Left renal cortex interstitium (tissue), 4 donors: ENCODE measurements around the gene SETDB1. TPM values are rescaled to one million over a fixed set of nuclear protein-coding genes. Genes with fewer than 3 reads are reported as not detected.
A peak's percentile ranks its signal among the peaks of the same experiment; 100 is the strongest.

ENCODE experiments used
- DNase-seq, 4 donors: peaks; one replicate each; pipeline ENCODE4 v3.0.0-alpha.2; 2013; ENCODE audit warnings: low read depth in 4 of 4, low spot score in 2 of 4, missing footprints in 1 of 4
- polyA plus RNA-seq, 4 donors: library from polyadenylated mRNA; unstranded; fragments of 120-200 nt; gene quantifications; one replicate each; pipeline ENCODE4 v1.2.1, GENCODE V29; 2013; ENCODE audit not compliant: insufficient read length in 4 of 4

The SETDB1 gene
- polyA plus RNA-seq, 4 donors, result 57.6 to 94.5 (median 80.2) TPM

DNA sequence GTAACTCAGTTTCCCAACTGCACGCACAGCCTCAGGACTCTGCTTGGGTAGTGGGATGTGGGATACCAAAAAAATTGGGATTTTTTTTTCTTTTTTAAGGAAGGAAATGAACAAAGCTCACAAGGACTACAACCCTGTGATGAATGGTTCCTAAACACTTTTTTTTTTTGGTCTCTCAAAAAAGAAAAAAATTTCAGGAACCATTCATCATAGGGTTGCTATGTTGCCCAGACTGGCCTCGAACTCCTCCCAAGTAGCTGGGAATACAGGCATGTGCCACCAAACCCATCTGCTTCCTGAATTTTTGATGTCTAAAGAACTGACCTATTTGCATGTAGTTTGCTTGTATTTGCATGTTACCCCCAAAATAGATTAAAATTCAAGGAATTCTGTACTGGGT is 73.8 kb downstream of the SETDB1 start:
- DNase-seq, result no peak

DNA sequence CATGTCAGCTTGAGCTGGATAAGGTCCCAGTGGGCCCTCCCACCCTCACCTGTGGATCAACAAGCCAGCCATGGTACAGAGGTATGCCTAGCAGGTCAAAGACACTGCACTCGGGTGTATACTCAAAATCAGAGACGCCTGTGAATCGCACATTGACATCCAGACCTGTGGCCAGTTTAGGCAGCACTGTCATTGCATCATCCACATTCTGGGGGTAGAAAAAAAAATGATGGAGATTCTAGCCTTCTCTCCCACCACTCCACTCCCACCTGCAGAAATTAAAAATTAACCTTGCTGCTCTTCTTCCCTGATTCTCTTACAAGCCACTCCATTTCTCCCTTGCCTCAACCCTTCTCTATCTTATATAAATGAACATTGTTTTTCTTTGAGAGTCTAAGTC is 74.2 kb downstream of the SETDB1 start:
- DNase-seq, result no peak

DNA sequence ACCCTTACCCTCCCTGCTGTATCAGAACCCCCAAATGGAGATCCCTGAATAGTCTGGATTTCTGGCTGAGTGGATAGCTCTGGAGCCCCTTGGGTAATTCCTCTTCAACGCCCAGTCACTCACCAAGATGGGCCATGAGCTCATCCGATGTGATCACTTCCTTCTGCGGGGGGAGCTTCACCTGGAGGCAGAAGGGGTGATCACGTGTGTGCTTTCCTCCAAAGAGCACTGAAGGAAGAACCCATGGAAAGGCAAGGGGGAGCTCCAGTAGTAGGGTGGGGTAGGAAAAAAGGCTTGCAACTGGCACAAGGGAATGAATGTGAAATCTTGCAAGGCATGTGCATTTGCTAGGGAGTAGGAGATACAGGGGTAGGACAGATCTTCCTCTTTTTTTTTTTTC is 75.4 kb downstream of the SETDB1 start:
- DNase-seq, result no peak

DNA sequence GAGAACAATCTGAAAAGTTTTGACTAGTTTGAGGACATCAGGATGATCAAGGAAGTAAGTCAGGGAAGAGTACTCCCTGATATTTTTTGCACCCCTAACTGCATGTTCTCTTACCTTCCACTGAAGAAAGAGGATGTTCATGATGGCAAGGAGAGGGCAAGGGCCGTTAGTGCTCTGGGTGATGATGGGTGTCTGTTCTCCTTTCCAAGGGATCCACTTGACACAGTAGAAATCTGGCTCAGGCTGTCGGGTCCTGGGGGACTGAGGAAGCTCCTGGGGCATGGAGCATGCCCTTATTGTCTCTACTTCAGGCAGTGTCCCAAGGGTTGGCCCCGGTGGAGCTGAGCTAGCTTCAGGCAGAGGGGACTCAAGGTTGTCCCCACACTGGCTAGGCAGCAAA is 75.9 kb downstream of the SETDB1 start:
- no peak for DNase-seq

GRCh38 chr1:151002611-151003010 is 76.4 kb downstream of the SETDB1 start:
- no peak for DNase-seq

- DNase-seq, result no peak
These were observed 77.0 kb downstream of the SETDB1 start for GRCh38 chr1:151003180-151003579.

GRCh38 chr1:151005729-151006319 is 79.7 kb downstream of the SETDB1 start:
- DNase-seq, result no peak

- peak in 2 of 4 donors; percentile 68 to 80 for DNase-seq
These were observed 80.3 kb downstream of the SETDB1 start, which contains the start of gene MINDY1 for GRCh38 chr1:151006327-151007052. Gene MINDY1, minus strand, starts transcription at chr1:151006902. Its CDS starts 4,285 bp downstream, at chr1:151002617.

DNA sequence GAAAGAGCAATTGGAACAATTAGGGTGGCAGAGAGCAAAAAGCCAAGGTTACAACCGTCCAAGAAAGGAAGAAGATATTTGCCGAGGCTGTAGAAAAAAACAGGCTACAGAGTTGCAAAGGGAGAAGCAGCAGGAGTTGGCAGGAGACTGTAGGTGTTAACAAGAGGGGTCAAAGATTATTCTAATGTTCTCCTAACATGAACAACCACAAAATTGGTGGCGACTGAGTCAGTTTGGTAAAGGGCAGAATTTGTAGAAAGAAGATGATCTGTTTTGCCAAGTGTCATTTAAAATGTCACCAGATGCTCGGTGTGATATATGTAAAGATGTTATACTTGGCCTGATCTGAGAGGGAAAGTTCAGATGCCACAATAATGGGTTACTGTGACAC is 81.7 kb downstream of the SETDB1 start:
- no peak for DNase-seq

GRCh38 chr1:151008244-151009205 is 82.4 kb downstream of the SETDB1 start, which contains the start of gene PRUNE1:
Gene PRUNE1, plus strand, starts transcription at chr1:151008449. Its CDS starts 184 bp downstream, at chr1:151008633.
- DNase-seq, result peak; percentile 85 to 96 (median 94)

DNA sequence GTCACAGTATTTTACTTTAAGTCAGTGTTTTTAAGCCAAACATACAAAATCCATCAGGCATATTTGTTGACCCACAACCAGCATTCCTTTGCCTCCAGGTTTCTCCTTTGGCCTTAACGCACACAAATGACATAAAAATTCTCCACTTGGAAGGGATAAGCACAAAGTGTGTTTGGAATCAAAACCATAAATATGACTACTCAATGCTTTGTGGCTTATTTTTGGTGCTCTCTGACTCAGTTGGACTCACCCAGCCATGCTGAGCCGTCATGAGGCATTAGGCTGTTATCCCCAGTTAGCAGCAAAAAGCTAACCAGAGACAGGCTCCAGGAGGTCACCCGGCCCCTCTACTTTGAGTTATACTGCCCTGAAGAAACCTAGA is 83.0 kb downstream of the SETDB1 start:
- DNase-seq, result no peak

DNA sequence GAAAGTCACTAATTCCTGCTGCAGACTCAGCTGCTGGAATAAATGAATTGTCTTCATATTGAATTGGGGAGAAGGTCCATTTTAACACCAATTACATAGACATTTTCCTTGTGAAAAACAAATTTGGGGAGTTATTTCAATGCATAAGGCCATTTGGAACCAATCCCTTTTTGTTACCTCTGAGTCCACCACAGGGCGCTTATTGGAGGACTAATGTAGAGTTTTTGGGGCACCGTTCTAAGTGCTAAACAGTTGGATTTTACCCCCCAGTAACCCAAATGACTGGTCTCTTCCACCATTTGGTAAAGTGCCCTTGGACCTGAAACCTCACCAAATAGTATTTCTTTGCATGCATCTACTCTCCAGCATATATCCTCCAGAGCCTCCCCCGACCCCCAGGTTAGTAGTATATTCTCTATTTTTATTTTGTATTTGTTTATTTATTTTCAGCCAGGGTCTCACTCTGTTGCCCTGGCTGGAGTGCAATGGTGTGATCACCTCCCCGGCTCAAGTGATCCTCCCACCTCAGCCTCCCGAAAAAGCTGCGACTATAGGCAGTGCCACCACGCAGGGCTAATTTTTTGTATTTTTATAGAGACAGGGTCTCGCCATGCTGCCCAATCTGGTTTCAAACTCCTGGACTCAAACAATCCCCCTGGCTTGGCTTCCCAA is 83.6 kb downstream of the SETDB1 start:
- no peak for DNase-seq

DNA sequence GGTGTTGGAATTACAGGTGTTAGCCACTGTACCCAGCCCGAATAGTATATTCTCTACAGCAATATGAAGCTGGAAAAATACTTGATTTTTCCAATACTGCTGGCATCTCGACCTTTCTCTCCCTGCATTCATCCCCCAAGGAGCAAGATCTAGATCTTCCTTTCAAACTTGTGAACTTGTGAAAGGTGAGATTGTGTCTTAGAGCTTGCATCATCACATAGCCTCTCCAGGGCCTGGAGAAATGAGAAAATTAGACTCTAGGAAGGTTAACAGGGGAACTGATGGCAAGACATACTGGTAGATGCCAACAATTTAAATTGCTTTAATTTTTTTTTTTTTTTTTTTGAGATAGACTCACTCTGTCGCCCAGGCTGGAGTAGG is 84.2 kb downstream of the SETDB1 start:
- DNase-seq, result no peak

DNA sequence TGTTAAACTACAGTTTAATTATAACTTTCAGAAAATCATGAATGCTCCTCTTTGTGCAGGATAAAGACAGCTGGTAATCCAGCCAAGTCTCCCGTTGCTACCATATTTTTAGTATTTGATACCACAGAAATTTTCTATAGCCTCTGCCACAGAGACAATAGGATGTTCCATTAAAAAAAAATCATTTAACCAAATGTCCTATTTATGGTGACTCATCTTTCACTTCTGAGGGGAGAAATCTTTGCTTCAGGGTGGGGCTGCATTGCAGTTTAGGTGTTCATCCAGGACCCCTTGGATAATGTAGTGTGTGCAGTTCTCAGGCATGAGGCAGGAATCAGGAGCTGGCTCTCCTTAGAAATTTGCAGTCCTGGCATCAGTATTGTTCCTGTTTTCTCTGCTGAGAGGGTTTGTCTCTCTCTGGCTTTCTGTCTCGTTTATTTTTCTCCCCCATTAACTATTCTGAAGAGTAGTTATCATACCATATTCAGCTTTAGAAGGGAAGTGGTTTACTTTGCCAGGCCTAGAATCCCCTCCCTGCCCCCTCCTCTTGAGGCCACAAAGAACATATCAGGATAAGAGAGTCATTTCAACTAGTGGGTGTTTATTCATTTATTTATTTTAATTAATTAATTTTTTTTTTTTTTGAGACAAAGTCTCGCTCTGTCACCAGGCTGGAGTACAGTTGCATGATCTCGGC is 85.1 kb downstream of the SETDB1 start:
- no peak for DNase-seq

DNA sequence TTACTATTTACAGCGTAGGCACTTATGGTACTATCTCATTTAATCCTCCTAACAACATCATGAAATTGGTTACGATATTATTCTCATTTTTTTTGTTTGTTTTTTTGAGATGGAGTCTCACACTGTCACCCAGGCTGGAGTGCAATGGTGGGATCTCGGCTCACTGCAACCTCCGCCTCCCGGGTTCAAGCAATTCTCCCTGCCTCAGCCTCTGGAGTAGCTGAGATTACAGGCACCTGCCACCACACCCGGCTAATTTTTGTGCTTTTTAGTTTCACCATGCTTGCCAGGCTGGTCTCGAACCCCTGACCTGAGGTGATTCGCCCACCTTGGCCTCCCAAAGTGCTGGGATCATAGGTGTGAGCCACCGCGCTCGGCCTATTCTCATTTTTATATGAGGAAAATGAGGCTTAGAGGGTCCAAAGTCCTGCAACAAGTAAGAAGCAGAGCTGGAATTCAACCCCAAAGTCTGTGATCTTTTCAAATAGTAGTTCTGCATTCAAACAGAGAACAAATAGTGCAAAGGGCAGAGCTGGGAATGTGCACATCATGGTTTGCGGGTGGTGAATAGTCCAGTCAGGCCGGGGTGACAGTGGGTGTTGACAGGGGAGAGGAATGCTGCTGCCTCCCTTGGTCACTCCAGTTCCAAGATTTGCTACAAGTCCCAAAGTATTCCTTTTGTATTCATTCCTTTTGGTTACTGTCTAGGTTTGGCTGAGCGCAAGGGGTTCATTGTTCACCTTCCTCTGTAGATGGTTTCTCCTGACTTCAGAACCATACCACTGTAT is 86.7 kb downstream of the SETDB1 start:
- DNase-seq, result no peak

- peak in 2 of 4 donors; percentile 58 to 75 for DNase-seq
These were observed 87.4 kb downstream of the SETDB1 start for GRCh38 chr1:151013518-151013917.
